ENCODE measurements around the gene SNTA1. TPM values are rescaled to one million over a fixed set of nuclear protein-coding genes. Genes with fewer than 3 reads are reported as not detected.

The SNTA1 gene
- total RNA-seq, 1 experiment from 2014 or later: 14.6 TPM

GRCh38 chr20:33443006-33443511 is 504 bp downstream of the SNTA1 start:
- intact Hi-C loops (cut with micrococcal nuclease): no loop called here
- Histone ChIP-seq H2AFZ (ENCODE audit: low read depth, low read length, poor library complexity, severe bottlenecking) (peak overlapping the region; percentile 35), H3K27ac (ENCODE audit: low read depth, low read length) (peak overlapping the region; percentile 63; the same call in 1 of the 2 replicates), H3K9me2 (ENCODE audit: insufficient read depth) (no peaks in the 10 kb centered on the region), H3K4me1 (ENCODE audit: control insufficient read depth in 1 of 2, insufficient read depth in 2 of 2, low read length in 2 of 2) (peaks cover 12 to 22% of the 10 kb centered on the region in 2 experiments), H3K9me3 (ENCODE audit: control insufficient read depth in 1 of 2, insufficient read depth in 1 of 2, low read depth in 1 of 2, low read length in 2 of 2) (no peaks in the 10 kb centered on the region), H4K20me1 (ENCODE audit: insufficient read depth) (no peaks in the 10 kb centered on the region), H3K4me3 (replicated peaks in 1 of 2; ENCODE audit: low read depth in 1 of 2, low read length in 2 of 2) (peak overlapping the region; percentile 57 to 69), H3K27me3 (ENCODE audit: insufficient read depth, low read length) (no peaks in the 10 kb centered on the region), H3K79me2 (ENCODE audit: insufficient read depth, low read length) (no peaks in the 10 kb centered on the region), H3K9ac (ENCODE audit: low read length) (peak overlapping the region; percentile 67), H3K4me2 (ENCODE audit: low read length) (peak overlapping the region; percentile 85), H3K36me3 (ENCODE audit: control insufficient read depth in 1 of 2, insufficient read depth in 2 of 2, low read length in 2 of 2) (no peaks in the 10 kb centered on the region)
- peak; percentile 44 for ATAC-seq
- CTCF ChIA-PET: interaction anchor here (1.0 kb wide), 2 partner anchors 14 to 27 kb away, joined by 3 read pairs; no protein-coding TSS in a partner anchor
- no TSS peak for BruUV-seq (replicated peaks)
- no peak for DNase-seq (ENCODE audit: low read depth, low spot score)
- TF ChIP-seq POLR2A (IDR thresholded peaks at IDR 0.05; ENCODE audit: borderline replicate concordance, extremely low read depth, insufficient read depth, insufficient read length): no peak
- peak; percentile 72 for TF ChIP-seq TCF7L2 (IDR thresholded peaks at IDR 0.05; ENCODE audit: borderline replicate concordance, extremely low read depth, insufficient read depth, insufficient read length)
- no peak for TF ChIP-seq POLR2AphosphoS5 (IDR thresholded peaks at IDR 0.05; ENCODE audit: low read depth, low read length)
- TF ChIP-seq YY1 (IDR thresholded peaks at IDR 0.05; ENCODE audit: extremely low read depth, insufficient replicate concordance, low read depth, low read length): no peak
- no peak for TF ChIP-seq JUND (IDR thresholded peaks at IDR 0.05)
- no peak for TF ChIP-seq EZH2 (IDR thresholded peaks at IDR 0.05)
- peak; percentile 59; the same call in 1 of the 2 replicates for TF ChIP-seq ZFX (IDR thresholded peaks at IDR 0.05)
- POLR2A ChIA-PET: interaction anchor here (1.7 kb wide), 1 partner anchor 42 kb away, joined by 5 read pairs; the partner anchor contains the start of gene CDK5RAP1
- RAD21 ChIA-PET (ENCODE audit: low non-redundant PET in 1 of 2, low total read pairs in 2 of 2, uncharacterized antibody in 2 of 2, unreplicated experiment in 2 of 2): interaction anchor here in 1 of 2 experiments (0.6 kb wide), 1 partner anchor 218 kb away, joined by 5 read pairs; no protein-coding TSS in a partner anchor

GRCh38 chr20:33442136-33443005 is 1.2 kb downstream of the SNTA1 start:
- H3K4me1 ChIP-seq (ENCODE audit: control insufficient read depth in 1 of 2, insufficient read depth in 2 of 2, low read length in 2 of 2): peaks cover 12 to 22% of the 10 kb centered on the region in 2 experiments

More at GRCh38 chr20:33442136-33443005, 1.2 kb downstream of the SNTA1 start:
- Histone ChIP-seq H3K9me2 (ENCODE audit: insufficient read depth) (no peaks in the 10 kb centered on the region), H3K4me3 (replicated peaks in 1 of 2; ENCODE audit: low read depth in 1 of 2, low read length in 2 of 2) (peak overlapping the region; percentile 57 to 69), H3K9ac (ENCODE audit: low read length) (peak overlapping the region; percentile 67), H3K27ac (ENCODE audit: low read depth, low read length) (no peak overlapping the region; the same call in 1 of the 2 replicates), H3K9me3 (ENCODE audit: control insufficient read depth in 1 of 2, insufficient read depth in 1 of 2, low read depth in 1 of 2, low read length in 2 of 2) (no peaks in the 10 kb centered on the region), H3K27me3 (ENCODE audit: insufficient read depth, low read length) (no peaks in the 10 kb centered on the region), H2AFZ (ENCODE audit: low read depth, low read length, poor library complexity, severe bottlenecking) (peak overlapping the region; percentile 35), H3K4me2 (ENCODE audit: low read length) (peak overlapping the region; percentile 85), H3K79me2 (ENCODE audit: insufficient read depth, low read length) (no peaks in the 10 kb centered on the region), H3K36me3 (ENCODE audit: control insufficient read depth in 1 of 2, insufficient read depth in 2 of 2, low read length in 2 of 2) (no peaks in the 10 kb centered on the region), H4K20me1 (ENCODE audit: insufficient read depth) (no peaks in the 10 kb centered on the region)
- ChIA-PET POLR2A (interaction anchor here (1.7 kb wide), 1 partner anchor 41 kb away, joined by 5 read pairs; the partner anchor contains the start of gene CDK5RAP1), RAD21 (ENCODE audit: low non-redundant PET in 1 of 2, low total read pairs in 2 of 2, uncharacterized antibody in 2 of 2, unreplicated experiment in 2 of 2) (no interaction called here), CTCF (no interaction called here)
- BruUV-seq (replicated peaks): no TSS peak
- ATAC-seq (no peak), DNase-seq (ENCODE audit: low read depth, low spot score) (no peak)
- TF ChIP-seq SRF (IDR thresholded peaks at IDR 0.05; ENCODE audit: low read depth) (no peak), POLR2AphosphoS5 (IDR thresholded peaks at IDR 0.05; ENCODE audit: low read depth, low read length) (no peak), YY1 (IDR thresholded peaks at IDR 0.05; ENCODE audit: extremely low read depth, insufficient replicate concordance, low read depth, low read length) (no peak), TCF7L2 (IDR thresholded peaks at IDR 0.05; ENCODE audit: borderline replicate concordance, extremely low read depth, insufficient read depth, insufficient read length) (no peak), CBX3 (IDR thresholded peaks at IDR 0.05; ENCODE audit: low read depth) (no peak), ATF3 (IDR thresholded peaks at IDR 0.05) (no peak), ELF1 (IDR thresholded peaks at IDR 0.05; ENCODE audit: borderline replicate concordance, low read depth) (no peak)
- TF ChIP-seq, protein P1, sequence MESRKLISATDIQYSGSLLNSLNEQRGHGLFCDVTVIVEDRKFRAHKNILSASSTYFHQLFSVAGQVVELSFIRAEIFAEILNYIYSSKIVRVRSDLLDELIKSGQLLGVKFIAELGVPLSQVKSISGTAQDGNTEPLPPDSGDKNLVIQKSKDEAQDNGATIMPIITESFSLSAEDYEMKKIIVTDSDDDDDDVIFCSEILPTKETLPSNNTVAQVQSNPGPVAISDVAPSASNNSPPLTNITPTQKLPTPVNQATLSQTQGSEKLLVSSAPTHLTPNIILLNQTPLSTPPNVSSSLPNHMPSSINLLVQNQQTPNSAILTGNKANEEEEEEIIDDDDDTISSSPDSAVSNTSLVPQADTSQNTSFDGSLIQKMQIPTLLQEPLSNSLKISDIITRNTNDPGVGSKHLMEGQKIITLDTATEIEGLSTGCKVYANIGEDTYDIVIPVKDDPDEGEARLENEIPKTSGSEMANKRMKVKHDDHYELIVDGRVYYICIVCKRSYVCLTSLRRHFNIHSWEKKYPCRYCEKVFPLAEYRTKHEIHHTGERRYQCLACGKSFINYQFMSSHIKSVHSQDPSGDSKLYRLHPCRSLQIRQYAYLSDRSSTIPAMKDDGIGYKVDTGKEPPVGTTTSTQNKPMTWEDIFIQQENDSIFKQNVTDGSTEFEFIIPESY (IDR thresholded peaks at IDR 0.05; ENCODE audit: extremely low read depth, insufficient replicate concordance, low read length): no peak
- intact Hi-C loops (cut with micrococcal nuclease): no loop called here

Data from HCT116 (cell line).